HG02981 (cell line): Measurements from ENCODE around the gene RASD1.

ENCODE experiments used
- ATAC-seq: cut with Tn5 transposase; IDR thresholded peaks from one replicate; pipeline ENCODE4 v1.9.1; 2021; ENCODE audit warnings: mild to moderate bottlenecking, moderate library complexity; ENCODE audit not compliant: unreplicated experiment

Gene RASD1

GRCh38 chr17:17448076-17448475, 48.1 kb downstream of the RASD1 start:
- ATAC-seq: no peak

DNA sequence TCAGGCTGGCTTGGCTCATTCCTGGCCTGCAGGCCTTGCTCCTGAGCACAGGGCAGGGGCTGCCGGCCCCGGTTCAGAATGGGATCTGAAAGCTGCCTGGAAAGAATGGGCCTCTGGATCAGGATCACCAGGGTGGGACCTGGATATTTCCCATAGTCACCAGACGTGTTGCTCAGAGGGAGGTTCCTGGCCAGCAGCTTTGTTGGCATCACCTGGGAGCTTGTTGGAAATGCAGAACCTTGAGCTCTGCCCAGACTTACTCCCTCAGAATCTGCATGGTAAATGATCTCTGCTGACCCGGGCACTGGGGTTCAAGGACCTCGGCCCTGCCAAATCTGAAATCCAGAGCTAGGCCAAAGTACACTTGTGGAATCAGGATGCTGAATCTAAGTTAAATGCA, 48.9 kb downstream of the RASD1 start:
- no peak for ATAC-seq

DNA sequence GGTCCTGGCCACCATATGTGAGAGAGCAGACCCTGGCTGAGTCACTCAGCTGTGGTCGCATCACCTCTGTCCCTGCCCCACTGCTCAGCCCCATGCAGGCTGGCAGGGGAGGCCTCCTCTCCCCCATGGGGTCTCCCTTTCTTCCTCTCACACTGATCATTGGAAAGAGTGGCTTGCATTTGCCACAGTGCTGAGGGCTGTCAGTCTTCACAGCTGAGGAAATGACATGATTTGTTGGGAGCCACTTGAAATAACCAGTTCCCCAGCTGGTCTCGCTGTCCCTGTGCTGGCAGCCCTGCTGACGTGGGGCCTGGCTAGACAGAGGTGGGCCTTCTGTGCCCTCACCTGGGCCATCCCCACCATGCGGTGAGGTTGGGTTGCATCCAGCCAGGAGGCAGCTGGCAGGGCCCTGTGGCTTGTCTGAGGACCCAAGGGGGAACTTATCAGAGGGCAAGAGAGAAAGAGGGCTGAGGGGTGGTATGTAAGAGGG, 49.5 kb downstream of the RASD1 start:
- ATAC-seq: no peak

DNA sequence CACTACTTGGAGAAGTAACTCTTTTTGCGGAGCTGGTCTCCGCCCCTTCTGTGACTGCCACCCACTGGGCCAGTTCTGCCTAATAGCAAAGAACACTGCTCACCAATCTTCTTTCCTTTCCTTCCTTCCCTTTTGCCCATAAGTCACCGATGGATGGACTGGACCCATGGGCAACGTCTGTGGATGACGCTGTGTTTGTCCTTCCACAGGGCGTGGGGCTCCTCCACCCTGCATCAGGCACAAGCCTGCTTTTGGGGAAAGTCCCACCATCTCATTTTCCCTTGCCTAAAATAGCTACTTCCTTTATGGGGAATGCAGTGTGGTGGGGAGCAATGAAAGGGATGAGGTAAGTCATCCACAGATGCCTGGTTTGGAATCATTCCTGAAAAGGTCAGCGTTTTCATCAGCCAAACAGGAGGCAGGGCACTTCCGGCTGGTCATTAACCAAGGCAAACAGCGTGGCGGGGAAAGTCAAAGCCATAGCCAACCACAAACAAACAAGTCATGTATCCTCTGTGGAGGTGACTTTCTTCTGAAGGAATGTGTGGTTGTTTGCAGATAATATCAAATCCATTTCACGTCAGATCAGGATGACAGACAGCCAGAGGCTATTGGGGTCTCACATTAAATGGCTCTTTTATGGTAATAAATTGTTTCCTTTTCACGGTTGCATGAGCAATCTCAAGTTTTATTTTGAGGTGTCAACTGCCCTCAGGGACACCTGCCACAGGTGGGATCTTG, 50.1 kb downstream of the RASD1 start:
- no peak for ATAC-seq

DNA sequence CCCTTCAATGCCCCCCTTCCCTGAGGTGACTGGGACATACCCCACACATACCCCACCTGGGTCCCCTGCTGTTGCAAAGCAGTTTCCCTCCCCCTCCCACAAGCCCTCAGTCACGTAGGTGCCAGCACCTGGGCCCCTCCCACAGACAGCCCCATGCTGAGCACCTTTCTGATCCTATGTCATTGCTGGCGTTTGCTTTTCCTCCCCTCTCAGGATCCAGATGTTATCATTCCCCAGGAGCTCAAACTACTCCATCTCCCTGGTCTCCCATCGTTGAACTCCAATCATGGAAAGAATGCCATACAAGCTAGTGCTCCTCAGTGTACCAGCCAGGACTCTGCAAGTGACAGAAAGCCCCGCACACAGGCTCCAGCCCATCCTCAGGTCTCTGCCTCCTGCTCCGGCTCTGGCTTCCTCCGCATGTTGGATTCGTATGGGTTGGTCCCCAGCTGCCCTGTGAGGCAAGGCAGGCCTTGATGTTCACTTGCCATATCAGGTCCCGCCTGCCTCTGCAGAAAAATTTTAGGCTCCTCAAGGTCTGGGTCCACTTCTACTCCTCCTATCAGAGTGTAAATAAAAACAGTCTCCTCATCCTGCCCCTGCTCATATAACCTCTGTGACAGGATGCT, 50.8 kb downstream of the RASD1 start:
- ATAC-seq: no peak
